Caco-2 (cell line): ENCODE results near the gene NFIA. TPM values are rescaled to one million over a fixed set of nuclear protein-coding genes. Genes with fewer than 3 reads are reported as not detected.

Experiments used
- BruUV-seq: library from RNA; stranded (reverse); fragments of 400-500 nt; replicated peaks from 2 replicates; lab custom pipeline; 2021; lab: Mats Ljungman, UMichigan
- CTCF ChIA-PET: fragments of 300-600 bp; sonication (Branson Sonifier 250); formaldehyde crosslinking; loops from one replicate; lab custom pipeline; 2022; ENCODE audit warnings: antibody characterized with exemption; lab: Charles Lee
- POLR2A ChIA-PET: fragments of 300-600 bp; sonication (Branson Sonifier 250); formaldehyde crosslinking; loops from one replicate; lab custom pipeline; 2022; ENCODE audit warnings: antibody characterized with exemption; lab: Charles Lee
- DNase-seq, 2 experiments: peaks; one replicate each; pipeline versions ENCODE4 v3.0.0 to v3.0.0-alpha.2; 2020 to 2022
- H3K27me3 ChIP-seq: replicated peaks from 2 replicates; pipeline ENCODE4 v1.6.0; 2011; ENCODE audit warnings: low read length; ENCODE audit not compliant: control insufficient read depth, insufficient read depth
- H3K36me3 ChIP-seq: 2 replicates; pipeline ENCODE4 v1.5.1; 2011; ENCODE audit warnings: low read length; ENCODE audit not compliant: control insufficient read depth, insufficient read depth
- H3K4me1 ChIP-seq: fragments of 250-450 bp; sonication (Bioruptor Pico); 2 replicates; pipeline ENCODE4 v1.5.1; 2020; ENCODE audit warnings: mild to moderate bottlenecking
- H3K4me3 ChIP-seq: 2 replicates; pipeline ENCODE4 v1.5.1; 2011; ENCODE audit warnings: low read depth, mild to moderate bottlenecking, control low read depth, low read length
- H3K9me3 ChIP-seq: fragments of 250-450 bp; sonication (Bioruptor Pico); 2 replicates; pipeline ENCODE4 v1.5.1; 2020; ENCODE audit warnings: mild to moderate bottlenecking, moderate library complexity
- H3K27ac Mint-ChIP-seq: one replicate; pipeline ENCODE4 v1.8.0; 2022; ENCODE audit warnings: mixed read lengths; ENCODE audit not compliant: unreplicated experiment
- H3K27me3 Mint-ChIP-seq: one replicate; pipeline ENCODE4 v1.8.0; 2022; ENCODE audit warnings: mixed read lengths; ENCODE audit not compliant: insufficient read depth, unreplicated experiment
- H3K36me3 Mint-ChIP-seq: one replicate; pipeline ENCODE4 v1.8.0; 2022; ENCODE audit warnings: mild to moderate bottlenecking, mixed read lengths; ENCODE audit not compliant: insufficient read depth, unreplicated experiment
- H3K4me1 Mint-ChIP-seq: one replicate; pipeline ENCODE4 v1.8.0; 2022; ENCODE audit warnings: low read depth, mixed read lengths; ENCODE audit not compliant: unreplicated experiment
- H3K4me3 Mint-ChIP-seq: one replicate; pipeline ENCODE4 v1.8.0; 2022; ENCODE audit warnings: mild to moderate bottlenecking, moderate library complexity, mixed read lengths; ENCODE audit not compliant: unreplicated experiment
- H3K9me3 Mint-ChIP-seq: one replicate; pipeline ENCODE4 v1.8.0; 2022; ENCODE audit warnings: mixed read lengths; ENCODE audit not compliant: unreplicated experiment
- intact Hi-C: fragments of 100-400 bp; cut with micrococcal nuclease; formaldehyde crosslinking; loops from one replicate; pipeline ENCODE4 v1.10.0; 2022; ENCODE audit not compliant: unreplicated experiment
- total RNA-seq: library from RNA; stranded (reverse); gene quantifications from 2 replicates; pipeline ENCODE4 v1.2.3, GENCODE V29; 2022
- TF ChIP-seq, protein P1 (sequence below), 2 experiments: fragments of 200-600 bp in 1 of 2; IDR thresholded peaks; 1 replicate in 1 of 2; 2 replicates in 1 of 2; pipeline versions ENCODE4 v1.5.1 to v1.8.0; 2011 to 2022; ENCODE audit warnings: antibody characterized with exemption in 1 of 2, control low read depth in 1 of 2, inconsistent platforms in 1 of 2, low read depth in 1 of 2, low read length in 1 of 2, mild to moderate bottlenecking in 1 of 2, moderate library complexity in 1 of 2; ENCODE audit not compliant: insufficient read depth in 1 of 2, severe bottlenecking in 1 of 2, unreplicated experiment in 1 of 2

NFIA gene
- total RNA-seq, 1 experiment from 2014 or later, result 1.4 TPM

DNA sequence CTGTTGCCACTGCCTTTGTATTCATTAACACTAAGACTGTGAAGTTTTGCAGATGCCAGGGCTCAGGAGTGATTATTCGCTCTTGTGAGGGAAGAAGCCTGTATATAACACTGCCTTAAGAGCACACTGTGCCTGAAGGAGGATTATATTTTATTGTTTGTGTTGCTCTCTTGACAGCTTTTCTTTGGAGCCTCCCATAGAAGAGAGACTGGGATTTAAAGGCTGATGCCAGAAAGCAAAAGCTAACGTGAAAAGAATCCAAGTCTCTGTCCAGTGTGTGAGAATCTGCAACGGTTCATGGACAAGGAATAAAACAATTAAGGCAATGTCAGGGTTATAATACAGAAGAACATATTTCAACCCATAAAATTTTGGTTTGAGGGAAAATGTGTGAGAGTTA, 316.8 kb downstream of the NFIA start:
- Histone ChIP-seq H3K4me1 (no peaks in the 10 kb centered on the region), H3K4me3 (no peak overlapping the region), H3K27me3 (no peaks in the 10 kb centered on the region), H3K9me3 (no peaks in the 10 kb centered on the region), H3K36me3 (no peaks in the 10 kb centered on the region)
- no peaks in the 10 kb centered on the region for H3K9me3 Mint-ChIP-seq
- H3K27me3 Mint-ChIP-seq, result no peaks in the 10 kb centered on the region
- CTCF ChIA-PET, result no interaction called here
- intact Hi-C loops, result loop anchor here (5.0 kb wide), 1 partner anchor 53 kb away; no protein-coding TSS in a partner anchor
- H3K27ac Mint-ChIP-seq, result no peak overlapping the region
- no peak overlapping the region for H3K4me3 Mint-ChIP-seq
- no peaks in the 10 kb centered on the region for H3K36me3 Mint-ChIP-seq
- no peak for DNase-seq
- POLR2A ChIA-PET, result no interaction called here
- H3K4me1 Mint-ChIP-seq, result no peaks in the 10 kb centered on the region
- no TSS peak for BruUV-seq
- TF ChIP-seq, protein P1, sequence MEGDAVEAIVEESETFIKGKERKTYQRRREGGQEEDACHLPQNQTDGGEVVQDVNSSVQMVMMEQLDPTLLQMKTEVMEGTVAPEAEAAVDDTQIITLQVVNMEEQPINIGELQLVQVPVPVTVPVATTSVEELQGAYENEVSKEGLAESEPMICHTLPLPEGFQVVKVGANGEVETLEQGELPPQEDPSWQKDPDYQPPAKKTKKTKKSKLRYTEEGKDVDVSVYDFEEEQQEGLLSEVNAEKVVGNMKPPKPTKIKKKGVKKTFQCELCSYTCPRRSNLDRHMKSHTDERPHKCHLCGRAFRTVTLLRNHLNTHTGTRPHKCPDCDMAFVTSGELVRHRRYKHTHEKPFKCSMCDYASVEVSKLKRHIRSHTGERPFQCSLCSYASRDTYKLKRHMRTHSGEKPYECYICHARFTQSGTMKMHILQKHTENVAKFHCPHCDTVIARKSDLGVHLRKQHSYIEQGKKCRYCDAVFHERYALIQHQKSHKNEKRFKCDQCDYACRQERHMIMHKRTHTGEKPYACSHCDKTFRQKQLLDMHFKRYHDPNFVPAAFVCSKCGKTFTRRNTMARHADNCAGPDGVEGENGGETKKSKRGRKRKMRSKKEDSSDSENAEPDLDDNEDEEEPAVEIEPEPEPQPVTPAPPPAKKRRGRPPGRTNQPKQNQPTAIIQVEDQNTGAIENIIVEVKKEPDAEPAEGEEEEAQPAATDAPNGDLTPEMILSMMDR (IDR thresholded peaks at IDR 0.05; ENCODE audit: insufficient read depth in 1 of 2, low read depth in 1 of 2, low read length in 1 of 2, severe bottlenecking in 1 of 2, unreplicated experiment in 1 of 2), result no peak

DNA sequence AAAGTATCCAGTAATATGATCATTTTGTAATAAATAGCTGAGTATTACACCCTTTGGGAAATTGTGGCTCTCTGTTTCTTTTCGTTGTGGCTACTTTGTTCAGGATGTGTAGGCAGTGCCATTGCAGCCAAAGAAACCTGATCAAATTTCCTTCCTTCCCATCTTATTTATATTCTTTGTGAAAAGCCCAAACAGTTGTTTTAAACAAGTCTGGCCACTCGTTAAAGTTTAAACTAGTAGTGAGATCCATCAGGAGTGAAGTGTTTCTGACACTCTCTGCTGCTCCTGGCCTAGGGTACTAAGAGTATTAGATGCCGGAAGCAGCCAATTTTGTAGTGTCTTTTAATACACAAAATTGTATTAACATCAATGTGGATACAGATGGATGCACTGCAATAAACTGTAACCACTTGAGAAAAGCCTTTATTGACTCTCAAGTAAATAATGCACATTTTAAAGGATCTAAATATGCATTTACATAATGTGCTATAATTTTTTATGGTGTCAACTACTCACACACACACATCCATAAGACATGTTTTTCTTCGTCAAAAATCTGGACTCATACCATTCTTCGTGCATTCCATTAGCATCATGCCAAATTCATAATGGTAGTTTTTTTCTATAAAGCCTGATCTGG, 317.9 kb downstream of the NFIA start:
- ChIA-PET POLR2A (no interaction called here), CTCF (no interaction called here)
- TF ChIP-seq, protein P1 (IDR thresholded peaks at IDR 0.05; ENCODE audit: insufficient read depth in 1 of 2, low read depth in 1 of 2, low read length in 1 of 2, severe bottlenecking in 1 of 2, unreplicated experiment in 1 of 2), result no peak
- Mint-ChIP-seq H3K4me3 (no peak overlapping the region), H3K27ac (no peak overlapping the region), H3K9me3 (no peaks in the 10 kb centered on the region), H3K36me3 (no peaks in the 10 kb centered on the region), H3K27me3 (no peaks in the 10 kb centered on the region), H3K4me1 (no peaks in the 10 kb centered on the region)
- no TSS peak for BruUV-seq
- no peak overlapping the region for H3K4me3 ChIP-seq
- H3K9me3 ChIP-seq, result no peaks in the 10 kb centered on the region
- intact Hi-C loops, result no loop called here
- no peak for DNase-seq
- no peaks in the 10 kb centered on the region for H3K4me1 ChIP-seq
- no peaks in the 10 kb centered on the region for H3K27me3 ChIP-seq
- H3K36me3 ChIP-seq, result no peaks in the 10 kb centered on the region

DNA sequence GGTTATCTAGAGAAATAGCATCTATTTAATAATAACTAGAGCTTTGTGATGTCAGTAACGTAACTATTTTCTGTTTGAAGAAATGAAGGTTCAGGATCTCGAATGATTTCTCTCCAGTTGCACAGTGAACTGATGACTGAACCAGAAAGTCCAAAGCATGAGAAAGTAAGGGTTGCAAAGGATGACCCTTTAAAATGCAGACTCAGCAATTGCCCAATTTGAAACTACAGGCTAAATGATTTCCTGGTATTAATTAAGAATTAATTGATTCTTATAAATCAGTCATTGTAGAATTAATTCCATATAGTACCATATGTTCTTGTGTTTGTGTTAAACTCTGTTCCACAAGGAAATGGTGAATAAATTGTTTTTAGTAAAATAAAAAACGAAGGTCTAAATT, 318.6 kb downstream of the NFIA start:
- H3K27ac Mint-ChIP-seq, result no peak overlapping the region
- no peak overlapping the region for H3K4me3 Mint-ChIP-seq
- Histone ChIP-seq H3K27me3 (no peaks in the 10 kb centered on the region), H3K4me1 (no peaks in the 10 kb centered on the region), H3K4me3 (no peak overlapping the region), H3K36me3 (no peaks in the 10 kb centered on the region), H3K9me3 (no peaks in the 10 kb centered on the region)
- ChIA-PET POLR2A (no interaction called here), CTCF (no interaction called here)
- no TSS peak for BruUV-seq
- no peaks in the 10 kb centered on the region for H3K36me3 Mint-ChIP-seq
- no peaks in the 10 kb centered on the region for H3K9me3 Mint-ChIP-seq
- no peaks in the 10 kb centered on the region for H3K4me1 Mint-ChIP-seq
- TF ChIP-seq, protein P1 (IDR thresholded peaks at IDR 0.05; ENCODE audit: insufficient read depth in 1 of 2, low read depth in 1 of 2, low read length in 1 of 2, severe bottlenecking in 1 of 2, unreplicated experiment in 1 of 2), result no peak
- no peaks in the 10 kb centered on the region for H3K27me3 Mint-ChIP-seq
- intact Hi-C loops, result no loop called here
- DNase-seq, result no peak
